GM19025 (cell line): ENCODE results near the gene SNED1.

Experiments used
- ATAC-seq: cut with Tn5 transposase; IDR thresholded peaks from one replicate; pipeline ENCODE4 v1.9.1; 2021; ENCODE audit warnings: mild to moderate bottlenecking, low read depth, moderate library complexity; ENCODE audit not compliant: unreplicated experiment

SNED1 gene

DNA sequence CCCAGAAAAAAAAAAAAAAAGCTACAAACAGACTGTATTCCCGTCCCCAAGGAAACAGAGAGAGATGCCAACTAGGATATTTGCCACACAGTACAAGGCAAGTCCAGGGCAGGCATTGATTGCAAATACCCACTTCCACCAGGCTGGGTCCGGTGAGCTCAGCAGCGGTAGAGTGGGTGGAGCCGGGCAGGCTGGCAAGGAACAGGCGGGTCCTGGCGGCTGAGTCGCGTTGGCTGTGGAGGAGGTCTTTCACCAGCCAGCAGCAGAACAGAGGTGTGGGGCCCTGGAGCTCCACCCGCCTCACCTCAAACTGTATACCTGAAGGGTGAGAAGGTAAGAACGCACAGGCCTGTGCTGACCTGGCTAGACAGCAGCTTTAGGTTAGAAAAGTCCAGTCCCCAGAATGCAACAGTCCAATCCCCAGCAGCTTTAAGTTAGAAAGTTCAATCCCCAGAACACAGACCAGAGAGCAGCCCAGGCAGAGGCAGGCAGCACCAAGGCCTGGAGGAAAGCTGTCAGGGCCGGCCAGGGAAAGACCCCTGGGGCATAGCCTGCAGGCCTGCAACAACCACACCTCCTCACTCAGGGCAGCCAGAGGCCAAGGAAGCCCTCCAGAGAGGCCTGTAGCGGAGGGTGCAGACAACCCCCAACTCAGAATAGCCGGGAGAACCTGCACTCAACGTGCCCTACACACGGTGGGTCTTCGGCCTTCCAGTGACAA, 125.6 kb downstream of the SNED1 start:
- no peak for ATAC-seq

DNA sequence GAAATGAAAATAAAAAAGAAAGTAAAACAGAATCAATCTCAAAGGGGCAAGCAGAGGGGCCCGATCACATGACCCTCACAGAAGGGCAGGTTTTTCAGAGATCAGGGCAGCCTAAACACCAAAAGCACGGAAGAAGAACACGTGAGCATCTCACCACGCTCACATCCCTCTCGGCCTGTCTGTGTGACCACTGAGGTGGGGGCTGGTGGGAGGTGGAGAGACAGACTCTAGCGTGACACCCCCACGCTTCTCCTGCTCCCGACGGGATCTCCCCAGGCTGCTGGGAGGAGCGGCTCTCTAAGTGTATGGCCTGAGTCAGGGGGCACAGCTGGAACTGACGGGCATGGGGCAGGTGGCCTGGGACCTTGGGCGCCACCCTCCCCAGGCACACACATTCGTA, 127.2 kb downstream of the SNED1 start:
- no peak for ATAC-seq

DNA sequence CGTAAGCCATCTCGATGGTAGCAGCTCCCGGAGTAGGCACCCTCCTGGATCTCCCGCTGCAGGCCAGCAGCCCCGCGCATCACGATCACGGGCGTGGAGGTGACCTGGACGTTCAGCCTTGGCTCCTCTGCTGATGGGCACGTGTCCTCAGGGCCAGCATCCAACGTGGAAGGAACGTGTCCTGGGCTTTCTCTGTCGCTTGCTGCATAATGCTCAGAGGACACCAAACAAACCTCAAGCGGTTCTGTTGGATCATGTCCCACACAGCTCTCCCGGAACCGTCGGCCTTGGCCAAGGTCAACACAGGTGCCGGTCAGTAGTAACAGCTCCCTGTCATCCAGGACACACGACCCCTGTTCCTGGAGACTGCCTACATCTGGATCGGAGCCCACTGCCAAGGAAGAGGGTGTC, 127.8 kb downstream of the SNED1 start:
- no peak for ATAC-seq

DNA sequence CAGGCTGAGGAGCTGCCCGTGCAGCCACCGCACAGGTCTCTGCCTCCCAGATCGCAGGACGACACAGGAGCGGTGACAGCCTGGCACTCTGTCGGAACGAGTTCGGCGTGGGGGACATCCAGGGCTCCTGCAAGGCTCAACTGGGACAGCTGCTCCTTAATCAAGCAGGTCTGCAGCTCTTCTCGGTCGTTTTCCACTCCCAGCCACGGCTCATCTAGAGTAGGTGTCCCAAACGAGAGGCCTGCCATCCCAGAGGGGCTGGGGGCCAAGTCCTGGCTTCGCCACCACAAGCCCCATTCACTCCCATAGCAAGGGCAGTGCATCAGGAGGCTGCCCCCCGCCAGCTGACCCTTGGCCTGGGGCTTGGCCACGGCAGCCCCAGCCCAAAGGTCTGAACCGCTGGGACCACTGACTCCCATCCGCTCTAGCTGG, 128.4 kb downstream of the SNED1 start:
- ATAC-seq: no peak

DNA sequence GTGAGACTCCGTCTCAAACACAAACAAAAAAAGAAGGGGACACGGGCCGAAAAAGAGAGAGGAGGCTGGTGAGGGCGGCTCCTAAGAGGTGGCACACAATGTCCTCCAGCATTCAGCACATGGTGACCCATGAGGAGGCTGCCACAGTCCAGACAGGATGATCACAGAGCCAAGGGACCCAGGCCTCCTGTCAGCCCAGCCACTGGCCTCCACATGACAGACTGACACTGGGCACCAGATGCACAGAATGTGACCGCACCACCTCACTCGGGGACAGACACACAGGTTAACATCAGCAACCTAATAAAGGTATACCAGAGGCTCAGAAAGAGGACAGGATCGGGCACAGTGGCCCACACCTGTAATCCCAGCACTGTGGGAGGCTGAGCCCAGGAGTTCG, 129.8 kb downstream of the SNED1 start:
- no peak for ATAC-seq

DNA sequence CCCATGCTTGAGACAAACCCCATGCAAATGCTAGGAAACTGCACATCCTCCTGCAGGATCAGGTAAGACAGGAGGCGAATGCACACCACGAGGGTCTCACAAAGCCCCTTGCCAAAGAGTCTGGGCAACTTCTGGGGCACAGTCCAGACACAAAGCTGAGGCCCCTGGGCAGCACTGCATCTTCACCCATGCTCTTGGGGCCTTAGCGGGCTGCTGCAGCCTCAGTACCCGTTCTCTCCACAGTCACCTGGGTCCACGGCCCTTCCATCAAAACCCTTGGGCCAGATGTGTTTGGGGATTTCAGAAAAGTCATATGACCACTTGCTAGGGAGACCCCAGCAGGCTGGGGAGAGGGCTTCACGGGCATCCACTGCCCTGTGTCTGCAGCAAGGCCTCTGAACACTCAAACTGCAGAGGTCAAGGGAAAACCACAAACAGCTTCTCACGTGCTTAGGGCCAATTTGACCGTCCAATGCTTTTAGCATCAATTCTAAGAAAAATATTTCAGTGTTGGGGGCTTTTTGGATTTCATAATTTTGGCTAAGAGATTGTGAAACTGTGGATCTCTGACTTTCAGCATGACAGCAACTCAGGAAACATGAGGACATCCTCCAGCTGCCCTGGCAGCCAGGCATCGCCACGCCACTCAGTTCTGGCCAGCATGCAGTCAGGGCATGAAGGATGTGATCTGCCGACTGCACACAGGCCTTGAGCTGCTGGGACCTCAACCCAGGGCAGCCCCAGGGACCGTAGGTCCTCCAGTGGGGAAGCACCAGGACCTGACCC, 130.9 kb downstream of the SNED1 start:
- no peak for ATAC-seq

DNA sequence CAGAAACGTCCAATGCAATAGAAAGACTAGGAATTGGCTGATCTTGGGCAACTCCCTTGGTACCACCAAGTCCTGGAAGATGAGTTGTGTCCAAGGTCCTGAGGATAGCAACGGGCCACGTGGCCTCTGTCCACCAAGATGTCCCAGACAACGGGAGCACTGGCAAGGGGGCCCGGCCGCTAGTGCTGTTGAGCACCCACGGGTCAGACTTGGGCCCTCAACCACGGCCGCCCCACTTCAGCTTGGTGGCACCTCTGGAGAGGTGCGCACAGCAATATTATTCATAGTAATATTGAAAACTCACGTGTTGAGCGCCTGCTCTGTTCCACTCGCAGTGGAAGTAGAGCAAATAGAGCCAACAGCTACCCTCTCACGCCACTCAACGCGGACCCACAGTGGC, 131.9 kb downstream of the SNED1 start:
- no peak for ATAC-seq

DNA sequence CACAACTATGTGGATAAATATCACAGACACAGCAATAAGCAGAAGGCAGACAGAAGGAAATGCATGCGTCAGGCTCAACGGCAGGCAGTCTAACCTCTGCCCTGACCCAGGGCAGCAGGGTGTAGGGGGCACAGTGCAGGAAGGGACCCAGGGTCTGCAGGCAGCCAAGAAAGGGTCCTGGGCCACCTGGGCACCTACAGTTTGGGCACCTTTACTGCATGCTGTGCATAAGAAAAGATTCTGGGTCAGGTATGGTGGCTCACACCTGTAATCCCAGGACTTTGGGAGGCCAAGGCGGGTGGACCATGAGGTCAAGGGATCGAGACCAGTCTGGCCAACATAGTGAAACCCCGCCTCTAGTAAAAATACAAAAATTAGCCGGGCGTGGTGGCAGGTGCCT, 133.1 kb downstream of the SNED1 start:
- no peak for ATAC-seq

DNA sequence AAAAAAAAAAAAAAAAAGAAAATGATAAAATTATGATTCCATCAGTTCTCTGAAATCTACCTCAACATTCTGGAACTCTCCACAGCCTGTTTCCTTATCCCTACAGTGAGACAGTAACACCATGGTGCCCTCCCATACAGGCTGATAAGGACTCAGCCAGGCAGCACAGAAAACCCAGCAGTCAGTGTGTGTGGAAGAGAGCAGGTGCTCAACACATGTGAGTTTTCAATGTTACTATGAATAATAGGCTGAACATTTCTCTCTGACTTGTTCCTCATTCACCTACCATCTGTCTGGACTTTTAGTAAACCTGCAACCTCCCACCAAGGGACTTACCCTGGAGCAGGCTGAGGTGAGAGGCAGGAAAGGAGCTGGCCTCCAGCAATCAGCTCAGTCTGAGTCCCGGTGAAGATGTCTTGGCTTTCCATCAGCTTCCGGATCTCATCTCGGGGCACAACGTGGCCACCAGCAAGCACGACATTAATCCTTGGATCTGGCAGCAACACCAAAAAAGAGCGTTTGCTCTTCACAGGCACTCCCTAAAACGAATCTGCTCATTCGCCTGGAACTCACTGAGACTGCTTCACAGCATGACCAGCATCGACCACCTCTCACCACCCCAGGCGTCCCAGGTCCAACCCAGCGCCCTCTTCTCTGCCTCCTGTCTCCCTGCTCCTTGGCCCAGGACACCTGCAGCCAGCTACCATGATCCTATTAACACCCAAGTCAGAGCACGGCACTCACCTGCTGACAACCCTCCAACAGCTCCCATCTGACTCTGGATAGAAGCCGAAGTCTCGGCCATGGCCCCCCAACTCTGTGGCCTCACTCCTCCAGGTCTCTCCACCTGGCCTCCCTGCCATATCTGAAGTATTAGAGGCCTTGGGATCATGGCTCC, 134.4 kb downstream of the SNED1 start:
- no peak for ATAC-seq

DNA sequence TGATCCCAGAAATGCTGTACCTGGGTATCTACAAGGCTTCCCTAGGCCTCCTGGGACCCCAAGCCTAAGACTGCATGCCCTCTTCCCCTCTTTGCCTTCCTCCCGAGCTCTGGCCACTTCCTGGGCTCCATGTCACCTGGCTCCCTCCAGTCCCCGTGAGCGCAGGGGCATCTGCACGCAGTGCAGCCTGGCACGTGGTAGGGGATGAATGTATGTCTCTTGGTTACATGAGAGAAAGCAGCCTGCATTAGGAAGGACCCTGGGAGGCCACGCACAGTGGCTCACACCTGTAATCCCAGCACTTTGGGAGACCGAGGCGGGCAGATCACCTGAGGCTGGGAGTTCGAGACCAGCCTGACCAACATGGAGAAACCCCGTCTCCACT, 135.0 kb downstream of the SNED1 start:
- ATAC-seq: no peak

DNA sequence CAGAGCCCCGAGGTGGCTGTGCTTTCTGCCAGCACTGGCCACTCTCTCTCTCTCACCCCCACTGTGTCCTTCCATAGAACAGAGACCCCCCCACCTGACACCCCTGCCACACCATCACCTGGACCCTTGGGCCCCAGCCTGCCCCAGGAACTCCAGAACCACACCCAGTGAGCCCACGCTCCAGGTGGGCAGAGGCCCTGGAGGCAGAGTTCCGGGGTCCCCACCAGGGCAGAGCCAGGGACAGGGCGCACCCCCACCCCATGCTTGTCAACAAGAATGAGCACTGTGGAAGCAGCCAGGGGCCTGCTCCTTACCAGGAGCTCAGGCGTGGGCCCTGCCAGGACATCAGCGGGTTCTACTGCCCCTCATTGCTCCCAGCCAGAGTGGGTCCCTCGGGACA, 136.3 kb downstream of the SNED1 start:
- no peak for ATAC-seq

DNA sequence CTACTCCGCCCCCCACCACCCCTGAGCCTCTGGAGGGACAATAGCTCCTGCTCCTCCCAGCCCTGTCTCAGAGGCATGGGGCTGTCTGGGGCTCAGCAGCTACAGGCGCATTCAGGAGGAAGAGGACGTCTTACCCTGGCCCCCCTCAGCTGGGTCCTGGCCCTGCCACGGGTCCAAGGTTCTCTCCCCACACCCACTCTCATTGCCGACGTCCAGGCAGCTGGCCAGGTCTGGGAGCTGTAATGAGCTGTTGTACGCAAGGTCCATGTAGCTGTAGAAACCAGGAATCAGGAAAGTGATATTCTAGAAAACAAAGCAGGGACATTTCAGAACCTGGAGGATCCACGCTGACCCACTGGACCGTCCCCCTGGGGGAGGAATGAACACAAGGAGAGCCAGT, 137.3 kb downstream of the SNED1 start:
- ATAC-seq: no peak

DNA sequence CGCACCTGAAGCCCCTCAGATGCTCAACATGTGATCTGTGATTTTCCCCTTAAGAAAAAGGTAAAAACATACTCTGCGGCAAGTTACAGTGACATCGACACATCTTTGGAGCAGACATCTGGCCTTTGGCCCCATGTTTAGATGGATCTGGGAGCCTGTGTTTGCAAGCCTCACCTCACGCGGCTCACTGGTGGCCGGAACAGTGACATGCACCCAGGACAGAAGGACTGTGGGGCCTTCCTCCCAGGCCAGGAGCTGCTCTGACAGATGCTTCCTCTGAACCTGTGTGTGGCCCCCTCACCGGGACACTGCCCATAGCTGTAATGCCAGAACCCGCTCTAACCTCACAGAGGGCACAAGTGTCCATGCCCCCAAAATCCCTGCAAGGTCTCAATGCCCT, 137.8 kb downstream of the SNED1 start:
- no peak for ATAC-seq

DNA sequence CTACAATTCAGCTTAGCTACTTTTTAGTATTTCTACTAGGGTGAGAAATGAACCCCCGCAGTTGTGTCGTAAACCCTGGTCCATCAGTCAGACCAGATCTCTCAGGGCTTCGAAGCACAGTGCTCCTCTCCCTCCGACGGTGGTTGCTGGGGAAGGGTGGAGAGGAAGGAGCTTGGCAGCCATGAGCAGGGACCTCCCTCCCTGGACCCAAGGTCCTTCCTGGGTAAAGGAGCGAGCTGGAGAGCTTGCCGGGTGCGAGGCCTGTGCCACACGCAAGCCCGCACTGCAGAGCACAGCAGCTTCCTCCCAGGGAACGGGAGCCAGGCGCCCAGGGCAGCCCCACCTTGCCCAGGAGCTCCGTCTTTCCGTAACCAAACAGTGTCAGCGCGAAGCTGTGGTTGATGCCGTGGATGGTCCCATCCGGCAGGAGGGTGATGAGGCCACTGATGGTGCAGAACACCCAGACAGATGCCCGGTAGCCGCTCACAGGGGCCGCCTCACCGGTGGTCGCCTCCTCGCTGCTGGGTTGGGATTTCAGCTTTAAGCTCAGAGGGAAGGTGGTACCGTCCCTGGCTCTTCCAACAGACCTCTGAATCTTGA, 138.3 kb downstream of the SNED1 start:
- no peak for ATAC-seq

DNA sequence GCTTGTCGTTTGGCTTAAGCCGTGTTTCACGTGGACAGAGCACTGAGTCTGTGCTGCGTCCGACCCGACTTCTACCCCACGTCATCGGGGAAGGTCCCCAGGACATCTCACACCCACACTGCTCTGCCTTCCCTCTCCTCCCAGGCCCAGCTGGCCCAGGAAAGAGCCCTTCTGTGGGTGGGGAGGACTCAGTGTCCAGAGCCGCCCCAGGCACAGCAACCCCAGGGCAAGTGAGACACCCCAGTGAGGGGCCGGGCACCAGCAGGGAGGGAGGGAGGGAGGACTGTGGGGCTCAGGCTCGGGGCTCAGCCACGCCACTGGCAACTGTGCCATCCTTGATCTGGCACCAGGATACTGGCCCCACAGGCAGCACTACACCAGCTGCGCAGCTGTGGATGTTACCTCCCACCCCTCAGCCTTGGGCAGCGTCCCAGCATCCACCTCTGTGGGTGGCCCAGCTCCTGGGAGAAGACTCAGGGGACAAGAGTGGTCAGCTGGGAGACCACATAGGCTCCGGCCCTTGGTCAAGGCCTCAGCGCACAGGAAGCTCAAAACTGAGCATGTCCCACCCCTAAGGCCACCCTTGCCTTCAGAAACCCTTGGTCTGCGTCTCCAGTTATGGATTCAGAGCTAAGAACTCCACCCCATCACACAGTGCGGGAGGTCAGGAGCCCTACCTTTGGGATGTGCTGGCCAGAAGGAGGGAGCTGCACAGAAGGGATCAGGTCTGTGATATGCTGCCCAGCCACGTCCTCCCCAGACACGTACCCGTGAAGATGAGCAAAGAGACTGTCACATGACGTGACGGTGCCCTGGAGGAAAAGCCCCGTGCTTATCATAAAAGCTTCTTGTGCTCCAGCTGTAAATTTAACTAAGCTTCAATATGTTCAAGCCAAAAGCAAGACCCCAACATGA, 139.1 kb downstream of the SNED1 start:
- no peak for ATAC-seq

DNA sequence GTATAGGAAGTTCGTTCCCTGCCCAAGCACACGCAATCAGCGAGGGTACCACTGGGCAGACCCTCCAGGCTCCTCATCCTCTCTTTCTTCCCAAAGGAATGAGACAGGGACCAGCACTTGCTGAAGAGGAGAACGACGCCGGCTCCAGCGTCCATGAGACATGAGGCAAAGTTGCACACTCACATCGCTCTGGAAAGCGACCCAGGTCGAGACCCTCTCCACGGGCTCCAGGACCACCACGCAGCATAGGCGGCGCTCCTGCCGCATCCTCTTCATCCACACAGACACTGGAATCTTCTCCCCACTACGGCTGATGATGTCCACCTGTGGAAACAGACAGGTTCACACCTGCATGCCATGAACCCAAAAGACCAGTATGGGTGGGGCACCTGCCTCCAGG, 140.1 kb downstream of the SNED1 start:
- ATAC-seq: no peak

DNA sequence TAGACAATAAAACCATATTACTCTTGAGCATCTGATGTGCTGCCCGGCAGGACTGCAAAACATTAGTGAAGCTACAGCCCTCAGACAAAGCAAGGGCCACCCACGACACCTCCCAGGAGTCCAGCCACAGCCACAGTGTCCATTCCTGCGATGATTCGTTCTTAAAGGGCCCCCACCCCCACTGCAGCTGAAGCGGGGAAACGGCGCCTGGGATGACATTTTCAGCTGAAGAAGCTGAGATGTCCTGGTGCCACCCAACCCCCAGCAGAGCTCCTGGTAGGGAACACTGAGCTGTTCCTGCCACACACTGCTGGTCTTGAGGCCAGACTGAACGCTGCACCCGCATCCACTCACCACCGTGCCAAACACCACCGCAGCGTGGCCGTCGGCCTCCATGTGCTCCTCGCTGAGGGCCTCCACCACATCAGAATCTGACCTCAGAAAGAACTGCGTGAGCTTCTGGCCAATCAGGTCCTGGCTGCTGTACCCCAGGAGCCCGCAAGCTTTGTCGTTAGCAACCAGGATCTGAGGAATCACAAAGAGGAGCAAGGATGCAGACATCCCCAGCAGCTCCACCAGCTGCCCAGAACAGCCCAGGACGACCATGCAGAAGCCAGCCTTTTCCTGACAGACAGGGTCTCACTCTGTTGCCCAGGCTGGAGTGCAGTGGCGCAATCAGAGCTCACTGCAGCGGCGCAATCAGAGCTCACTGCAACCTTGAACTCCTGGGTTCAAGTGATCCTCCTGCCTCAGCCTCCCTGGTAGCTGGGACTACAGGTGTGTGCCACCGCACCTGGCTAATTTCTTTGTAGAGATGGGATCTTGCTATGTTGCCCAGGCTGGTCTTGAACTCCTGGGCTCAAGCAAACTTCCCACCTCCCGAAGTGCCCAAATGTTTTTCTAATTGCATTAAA, 141.4 kb downstream of the SNED1 start:
- ATAC-seq: no peak

DNA sequence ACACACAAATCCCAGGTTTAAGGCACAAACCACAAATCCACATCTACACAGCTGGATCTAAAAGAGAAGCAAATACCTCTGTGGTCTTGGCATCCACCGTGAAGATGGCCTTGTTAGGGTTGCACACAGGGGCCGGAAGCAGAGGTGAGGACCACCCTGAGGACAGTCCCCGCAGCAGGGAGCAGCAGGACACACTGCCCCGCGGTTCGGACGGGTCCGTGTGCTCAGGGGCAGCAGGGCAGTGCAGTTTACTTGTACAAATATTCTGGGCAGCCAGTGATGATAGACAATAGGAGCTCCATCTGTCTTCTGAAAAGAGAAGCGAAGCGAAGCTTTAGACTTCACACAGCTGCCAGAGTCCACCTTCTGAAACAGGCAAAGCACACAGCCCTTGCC, 142.0 kb downstream of the SNED1 start:
- ATAC-seq: no peak
